MCF 10A (cell line): ENCODE data around the gene GRAMD1A. TPM values are rescaled to one million over a fixed set of nuclear protein-coding genes. Genes with fewer than 3 reads are reported as not detected.

Experiments used
- BruUV-seq: library from RNA; stranded (reverse); fragments of 400-500 nt; replicated peaks from 2 replicates; lab custom pipeline; 2021; lab: Mats Ljungman, UMichigan
- CTCF ChIA-PET: fragments of 300-600 bp; sonication (Branson Sonifier 250); formaldehyde crosslinking; extraction: SDS; loops from one replicate; lab custom pipeline; 2021; ENCODE audit warnings: antibody characterized with exemption, inconsistent platforms; lab: Yijun Ruan, JAX
- POLR2A ChIA-PET: fragments of 300-600, 350-650 bp; sonication (Branson Sonifier 250); formaldehyde crosslinking; extraction: SDS; loops from one replicate; lab custom pipeline; 2020; ENCODE audit warnings: antibody characterized with exemption, inconsistent platforms; lab: Yijun Ruan, JAX
- DNase-seq: peaks from one replicate; pipeline ENCODE4 v3.0.0-alpha.2; 2018; ENCODE audit not compliant: unreplicated experiment
- H3K27ac Mint-ChIP-seq: one replicate; pipeline ENCODE4 v1.8.0; 2022; ENCODE audit warnings: mild to moderate bottlenecking, low read depth, mixed read lengths; ENCODE audit not compliant: unreplicated experiment
- H3K27me3 Mint-ChIP-seq: one replicate; pipeline ENCODE4 v1.8.0; 2022; ENCODE audit warnings: mixed read lengths; ENCODE audit not compliant: insufficient read depth, unreplicated experiment
- H3K36me3 Mint-ChIP-seq: one replicate; pipeline ENCODE4 v1.8.0; 2022; ENCODE audit warnings: mild to moderate bottlenecking, moderate library complexity, mixed read lengths; ENCODE audit not compliant: insufficient read depth, unreplicated experiment
- H3K4me1 Mint-ChIP-seq: one replicate; pipeline ENCODE4 v1.8.0; 2022; ENCODE audit warnings: mixed read lengths; ENCODE audit not compliant: insufficient read depth, unreplicated experiment
- H3K4me3 Mint-ChIP-seq: one replicate; pipeline ENCODE4 v1.8.0; 2022; ENCODE audit warnings: mild to moderate bottlenecking, moderate library complexity, mixed read lengths; ENCODE audit not compliant: unreplicated experiment
- H3K9me3 Mint-ChIP-seq: one replicate; pipeline ENCODE4 v1.8.0; 2022; ENCODE audit warnings: mixed read lengths; ENCODE audit not compliant: unreplicated experiment
- CTCF ChIP-seq: fragments of 200-600 bp; IDR thresholded peaks from one replicate; pipeline ENCODE4 v1.8.0; 2022; ENCODE audit warnings: antibody characterized with exemption, mild to moderate bottlenecking; ENCODE audit not compliant: unreplicated experiment
- intact Hi-C: fragments of 100-400 bp; cut with micrococcal nuclease; formaldehyde crosslinking; loops from 2 replicates; pipeline ENCODE4 v1.14.1; 2022
- total RNA-seq: library from RNA; stranded (reverse); gene quantifications from 2 replicates; pipeline ENCODE4 v1.2.3, GENCODE V29; 2022

The GRAMD1A gene
- total RNA-seq, 1 experiment from 2014 or later: 48.1 TPM

GRCh38 chr19:34961775-34962686 lies 38.1 kb upstream of the GRAMD1A start:
- H3K27ac Mint-ChIP-seq: no peak overlapping the region
- H3K27me3 Mint-ChIP-seq: no peaks in the 10 kb centered on the region
- peaks cover 18% of the 10 kb centered on the region for H3K9me3 Mint-ChIP-seq
- intact Hi-C loops: no loop called here
- peaks cover 18% of the 10 kb centered on the region for H3K4me1 Mint-ChIP-seq
- H3K36me3 Mint-ChIP-seq: peaks cover 15% of the 10 kb centered on the region
- CTCF ChIA-PET: interaction anchor here (0.6 to 1.3 kb wide), 4 partner anchors 8 to 190 kb away, joined by 3 to 4 read pairs (median 3); no protein-coding TSS in a partner anchor
- H3K4me3 Mint-ChIP-seq: peak overlapping the region; percentile 84
- BruUV-seq: no TSS peak
- DNase-seq: no peak
- POLR2A ChIA-PET: interaction anchor here (0.7 to 1.0 kb wide), 3 partner anchors 8 to 679 kb away, joined by 3 to 5 read pairs (median 5); partner anchors contain the start of gene ZNF30
- no peak for TF ChIP-seq CTCF

GRCh38 chr19:34962687-34963572 lies 37.2 kb upstream of the GRAMD1A start:
- no peak for TF ChIP-seq CTCF
- BruUV-seq: no TSS peak
- CTCF ChIA-PET: interaction anchor here (0.6 to 1.3 kb wide), 4 partner anchors 10 to 1442 kb away, joined by 3 to 4 read pairs (median 3); no protein-coding TSS in a partner anchor
- intact Hi-C loops: no loop called here
- Mint-ChIP-seq H3K4me3 (peak overlapping the region; percentile 84), H3K36me3 (peaks cover 15% of the 10 kb centered on the region), H3K9me3 (peaks cover 21% of the 10 kb centered on the region), H3K27me3 (no peaks in the 10 kb centered on the region), H3K4me1 (peaks cover 18% of the 10 kb centered on the region), H3K27ac (peak overlapping the region; percentile 91)
- DNase-seq: no peak
- POLR2A ChIA-PET: interaction anchor here (1.0 to 1.2 kb wide), 4 partner anchors 9 to 37 kb away, joined by 3 to 5 read pairs (median 4); partner anchors contain the start of genes GRAMD1A and ZNF30

GRCh38 chr19:34963573-34964406 lies 36.3 kb upstream of the GRAMD1A start, which contains the start of gene ZNF792:
ZNF792 (minus strand) TSS chr19:34964229; CDS start chr19:34963662, 567 bp downstream.
- intact Hi-C loops: no loop called here
- no peaks in the 10 kb centered on the region for H3K27me3 Mint-ChIP-seq

More at GRCh38 chr19:34963573-34964406, 36.3 kb upstream of the GRAMD1A start, which contains the start of gene ZNF792:
- BruUV-seq: no TSS peak
- Mint-ChIP-seq H3K4me1 (peaks cover 18% of the 10 kb centered on the region), H3K27ac (peak within 1 kb of the TSS; percentile 91), H3K36me3 (peaks cover 8% of the 10 kb centered on the region), H3K4me3 (peak within 1 kb of the TSS; percentile 84), H3K9me3 (peaks cover 21% of the 10 kb centered on the region)
- no peak for TF ChIP-seq CTCF
- peak; percentile 46 for DNase-seq
- ChIA-PET CTCF (interaction anchor here (0.6 to 1.3 kb wide), 5 partner anchors 9 to 1443 kb away, joined by 3 to 6 read pairs (median 4); no protein-coding TSS in a partner anchor), POLR2A (interaction anchor here (1.0 to 1.2 kb wide), 2 partner anchors 36 to 38 kb away, joined by 4 read pairs; partner anchors contain the start of genes GRAMD1A and ZNF30)
